ENCODE data around the gene PLEKHA7.

DNA sequence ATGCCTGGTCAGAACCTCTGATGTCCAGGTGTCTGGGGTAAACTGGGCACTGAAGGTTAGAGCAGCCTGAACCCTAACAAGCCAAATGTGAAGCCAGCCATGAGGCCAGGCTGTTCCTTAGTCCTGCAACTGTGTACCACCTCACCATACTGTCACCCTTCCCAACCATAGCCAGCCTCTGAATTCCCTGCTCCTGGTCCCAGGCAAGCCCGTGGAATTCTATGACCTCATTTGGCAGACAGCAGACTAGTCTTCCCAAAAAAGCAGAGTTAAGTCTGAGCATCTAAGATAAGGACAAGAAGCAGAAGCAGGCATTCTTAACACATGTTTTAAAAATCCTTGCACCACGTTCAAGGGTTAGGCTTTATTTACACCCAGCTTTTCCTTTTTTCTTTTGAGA, 140.9 kb downstream of the PLEKHA7 start:
- TF ChIP-seq POLR2A (IDR thresholded peaks at IDR 0.05; ENCODE audit: low read depth, low read length) (no peak), POLR2AphosphoS5 (IDR thresholded peaks at IDR 0.05; ENCODE audit: low read depth, low read length) (no peak)

All from GM12892 (cell line).